Lung (tissue), 12 donors: Measurements from ENCODE around the gene PCDHGC3. TPM values are rescaled to one million over a fixed set of nuclear protein-coding genes. Genes with fewer than 3 reads are reported as not detected.
"Not testable (repeated sequence)": the region's sequence is repeated elsewhere in the genome, so short reads cannot be mapped to it uniquely, and the experiment has no call there.

Source experiments
- ATAC-seq: fragments of 200-7000 bp; cut with Tn5 transposase; one replicate; pipeline ENCODE4 v1.9.1; 2020; ENCODE audit warnings: moderate number of reproducible peaks; ENCODE audit not compliant: insufficient read depth, low FRiP score
- DNase-seq, 3 donors: peaks; one replicate each; pipeline ENCODE4 v3.0.0-alpha.2; 2013 to 2017
- H3K27ac ChIP-seq, 2 donors: one replicate each; pipeline ENCODE4 v1.5.1; 2013; ENCODE audit warnings: mild to moderate bottlenecking in 2 of 2, moderate library complexity in 2 of 2, control low read depth in 1 of 2, inconsistent platforms in 1 of 2, low read depth in 1 of 2, low read length in 1 of 2
- H3K27me3 ChIP-seq, 3 donors: one replicate each; pipeline ENCODE4 v1.5.1; 2013; ENCODE audit warnings: low read length in 2 of 3; ENCODE audit not compliant: control insufficient read depth in 3 of 3, insufficient read depth in 3 of 3
- H3K36me3 ChIP-seq, 4 donors: one replicate each; pipeline ENCODE4 v1.5.1; 2013; ENCODE audit warnings: low read length in 4 of 4, mild to moderate bottlenecking in 1 of 4, moderate library complexity in 1 of 4; ENCODE audit not compliant: control insufficient read depth in 4 of 4, insufficient read depth in 4 of 4
- H3K4me1 ChIP-seq, 5 donors: one replicate each; pipeline ENCODE4 v1.5.1; 2013; ENCODE audit warnings: low read length in 5 of 5, mild to moderate bottlenecking in 2 of 5, moderate library complexity in 1 of 5; ENCODE audit not compliant: control insufficient read depth in 5 of 5, insufficient read depth in 5 of 5
- H3K4me3 ChIP-seq: one replicate; pipeline ENCODE4 v1.5.1; 2013; ENCODE audit warnings: mild to moderate bottlenecking, control low read depth, moderate library complexity
- H3K9ac ChIP-seq, 2 donors: one replicate each; pipeline ENCODE4 v1.5.1; 2013; ENCODE audit warnings: low read length in 2 of 2, control low read depth in 1 of 2; ENCODE audit not compliant: insufficient read depth in 1 of 2
- H3K9me3 ChIP-seq, 4 donors: one replicate each; pipeline ENCODE4 v1.5.1; 2013; ENCODE audit warnings: low read length in 3 of 4, mild to moderate bottlenecking in 1 of 4, moderate library complexity in 1 of 4; ENCODE audit not compliant: control insufficient read depth in 4 of 4, insufficient read depth in 3 of 4
- WGBS, 2 donors: extraction: QIAGEN DNeasy Blood & Tissue Kit; methylation state at CpG; one replicate each; pipeline ENCODE4 v1.1.7; 2013; 5-methylcytosine and 5-hydroxymethylcytosine counted together
- polyA plus RNA-seq, 2 donors: library from polyadenylated mRNA; stranded (reverse); fragments of 200-250 nt; gene quantifications; one replicate each; pipeline ENCODE4 v1.2.1, GENCODE V29; 2013
- total RNA-seq, 2 donors: library from RNA; depleted of rRNA in 1 of 2; stranded (reverse); fragments of >200 nt in 1 of 2; gene quantifications; one replicate each; pipeline ENCODE4 v1.2.1, GENCODE V29; 2014 to 2021
- TF ChIP-seq, protein P1 (sequence below): IDR thresholded peaks from 2 replicates; pipeline ENCODE4 v1.5.1; 2012; ENCODE audit warnings: mild to moderate bottlenecking; ENCODE audit errors: control extremely low read depth, extremely low read depth
- donor health status: control.
- donor health status: control.
- donor health status: Bipolar disorder and iron deficiency.
- donor health status: healthy.
- donor health status: DM: yes; HTN: yes; CAD: no.

Gene PCDHGC3
- total and polyA plus RNA-seq, 4 donors, result 44.8 to 116 (median 68.7) TPM

DNA sequence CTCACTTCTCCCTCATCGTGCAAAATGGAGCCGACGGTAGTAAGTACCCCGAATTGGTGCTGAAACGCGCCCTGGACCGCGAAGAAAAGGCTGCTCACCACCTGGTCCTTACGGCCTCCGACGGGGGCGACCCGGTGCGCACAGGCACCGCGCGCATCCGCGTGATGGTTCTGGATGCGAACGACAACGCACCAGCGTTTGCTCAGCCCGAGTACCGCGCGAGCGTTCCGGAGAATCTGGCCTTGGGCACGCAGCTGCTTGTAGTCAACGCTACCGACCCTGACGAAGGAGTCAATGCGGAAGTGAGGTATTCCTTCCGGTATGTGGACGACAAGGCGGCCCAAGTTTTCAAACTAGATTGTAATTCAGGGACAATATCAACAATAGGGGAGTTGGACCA, 44.5 kb upstream of the PCDHGC3 start:
- Histone ChIP-seq H3K9ac (no peak overlapping the region), H3K9me3 (peaks cover 0 to 53% (median 24%) of the 10 kb centered on the region in 4 donors), H3K27me3 (no peaks in the 10 kb centered on the region), H3K4me3 (no peak overlapping the region), H3K36me3 (peaks cover 0 to 28% (median 0%) of the 10 kb centered on the region in 4 donors), H3K27ac (no peak overlapping the region), H3K4me1 (peaks cover 0 to 5% (median 0%) of the 10 kb centered on the region in 5 donors)
- DNase-seq (no peak), ATAC-seq (no peak)
- 16% methylated on average over 37 of the region's 37 CpGs for WGBS, 2 donors
- TF ChIP-seq, protein P1, sequence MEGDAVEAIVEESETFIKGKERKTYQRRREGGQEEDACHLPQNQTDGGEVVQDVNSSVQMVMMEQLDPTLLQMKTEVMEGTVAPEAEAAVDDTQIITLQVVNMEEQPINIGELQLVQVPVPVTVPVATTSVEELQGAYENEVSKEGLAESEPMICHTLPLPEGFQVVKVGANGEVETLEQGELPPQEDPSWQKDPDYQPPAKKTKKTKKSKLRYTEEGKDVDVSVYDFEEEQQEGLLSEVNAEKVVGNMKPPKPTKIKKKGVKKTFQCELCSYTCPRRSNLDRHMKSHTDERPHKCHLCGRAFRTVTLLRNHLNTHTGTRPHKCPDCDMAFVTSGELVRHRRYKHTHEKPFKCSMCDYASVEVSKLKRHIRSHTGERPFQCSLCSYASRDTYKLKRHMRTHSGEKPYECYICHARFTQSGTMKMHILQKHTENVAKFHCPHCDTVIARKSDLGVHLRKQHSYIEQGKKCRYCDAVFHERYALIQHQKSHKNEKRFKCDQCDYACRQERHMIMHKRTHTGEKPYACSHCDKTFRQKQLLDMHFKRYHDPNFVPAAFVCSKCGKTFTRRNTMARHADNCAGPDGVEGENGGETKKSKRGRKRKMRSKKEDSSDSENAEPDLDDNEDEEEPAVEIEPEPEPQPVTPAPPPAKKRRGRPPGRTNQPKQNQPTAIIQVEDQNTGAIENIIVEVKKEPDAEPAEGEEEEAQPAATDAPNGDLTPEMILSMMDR, result no peak

GRCh38 chr5:141432308-141432707, 43.5 kb upstream of the PCDHGC3 start:
- not testable (repeated sequence) for H3K4me3 ChIP-seq
- 34 to 41% methylated on average over 33 to 38 of the region's 38 CpGs for WGBS, 2 donors

DNA sequence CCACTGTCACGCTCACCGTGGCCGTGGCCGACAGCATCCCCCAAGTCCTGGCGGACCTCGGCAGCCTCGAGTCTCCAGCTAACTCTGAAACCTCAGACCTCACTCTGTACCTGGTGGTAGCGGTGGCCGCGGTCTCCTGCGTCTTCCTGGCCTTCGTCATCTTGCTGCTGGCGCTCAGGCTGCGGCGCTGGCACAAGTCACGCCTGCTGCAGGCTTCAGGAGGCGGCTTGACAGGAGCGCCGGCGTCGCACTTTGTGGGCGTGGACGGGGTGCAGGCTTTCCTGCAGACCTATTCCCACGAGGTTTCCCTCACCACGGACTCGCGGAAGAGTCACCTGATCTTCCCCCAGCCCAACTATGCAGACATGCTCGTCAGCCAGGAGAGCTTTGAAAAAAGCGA, 43.0 kb upstream of the PCDHGC3 start:
- H3K9me3 ChIP-seq, result peaks cover 4 to 43% (median 16%) of the 10 kb centered on the region in 4 donors
- H3K4me3 ChIP-seq, ATAC-seq, H3K27ac ChIP-seq, H3K27me3 ChIP-seq, H3K4me1 ChIP-seq, DNase-seq, H3K9ac ChIP-seq: not testable (repeated sequence)
- WGBS, 2 donors, result 27 to 31% methylated on average over 24 to 29 of the region's 29 CpGs
- H3K36me3 ChIP-seq, result peaks cover 0 to 15% (median 0%) of the 10 kb centered on the region in 4 donors

More at GRCh38 chr5:141432308-141432707, 43.5 kb upstream of the PCDHGC3 start:
- H3K4me1 ChIP-seq, H3K27ac ChIP-seq, H3K9ac ChIP-seq, ATAC-seq, H3K27me3 ChIP-seq, DNase-seq: not testable (repeated sequence)
- Histone ChIP-seq H3K9me3 (peaks cover 4 to 46% (median 19%) of the 10 kb centered on the region in 4 donors), H3K36me3 (peaks cover 0 to 19% (median 0%) of the 10 kb centered on the region in 4 donors)

DNA sequence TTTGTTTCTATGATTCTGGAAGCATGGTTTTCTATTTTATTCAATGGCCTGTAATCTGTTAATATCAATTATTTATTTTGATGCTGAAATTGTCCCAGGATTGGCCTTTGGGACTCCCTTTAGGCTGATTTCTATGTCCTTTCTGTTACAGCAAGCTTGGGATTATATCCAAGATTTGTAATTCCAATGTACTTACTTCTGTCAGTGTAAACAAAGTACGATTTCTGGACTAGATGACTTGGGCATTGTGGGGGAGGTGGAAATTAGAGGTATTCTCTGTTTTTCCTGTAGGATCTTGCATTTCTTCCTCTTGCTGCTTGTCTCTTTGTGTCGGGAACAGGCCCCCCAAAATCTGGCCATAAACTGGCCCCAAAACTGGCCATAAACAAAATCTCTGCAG, 41.8 kb upstream of the PCDHGC3 start:
- 73 to 85% methylated on average over 2 of the region's 2 CpGs for WGBS, 2 donors
- Histone ChIP-seq H3K27me3 (no peaks in the 10 kb centered on the region), H3K27ac (no peak overlapping the region), H3K4me3 (no peak overlapping the region), H3K36me3 (peaks cover 0 to 10% (median 0%) of the 10 kb centered on the region in 4 donors), H3K9ac (no peak overlapping the region), H3K9me3 (peaks cover 4 to 36% (median 12%) of the 10 kb centered on the region in 4 donors), H3K4me1 (peaks cover 0 to 5% (median 0%) of the 10 kb centered on the region in 5 donors)
- ATAC-seq (no peak), DNase-seq (no peak)
- TF ChIP-seq, protein P1, result no peak
